Fibroblast of lung (primary cell): ENCODE measurements around the gene SAMD7.

Experiments used
- EZH2 ChIP-seq: IDR thresholded peaks from 2 replicates; pipeline ENCODE4 v1.5.1; 2012; ENCODE audit warnings: low read length, control low read depth, mild to moderate bottlenecking; ENCODE audit errors: missing control alignments
- TF ChIP-seq, protein P1 (sequence below), 2 donors: IDR thresholded peaks in 1 of 2; conservative IDR thresholded peaks in 1 of 2; 1 replicate in 1 of 2; 2 replicates in 1 of 2; pipeline ENCODE4 v1.5.1; 2011 to 2012; ENCODE audit warnings: low read length in 2 of 2, control low read depth in 1 of 2, inconsistent platforms in 1 of 2, low read depth in 1 of 2, mild to moderate bottlenecking in 1 of 2

DNA sequence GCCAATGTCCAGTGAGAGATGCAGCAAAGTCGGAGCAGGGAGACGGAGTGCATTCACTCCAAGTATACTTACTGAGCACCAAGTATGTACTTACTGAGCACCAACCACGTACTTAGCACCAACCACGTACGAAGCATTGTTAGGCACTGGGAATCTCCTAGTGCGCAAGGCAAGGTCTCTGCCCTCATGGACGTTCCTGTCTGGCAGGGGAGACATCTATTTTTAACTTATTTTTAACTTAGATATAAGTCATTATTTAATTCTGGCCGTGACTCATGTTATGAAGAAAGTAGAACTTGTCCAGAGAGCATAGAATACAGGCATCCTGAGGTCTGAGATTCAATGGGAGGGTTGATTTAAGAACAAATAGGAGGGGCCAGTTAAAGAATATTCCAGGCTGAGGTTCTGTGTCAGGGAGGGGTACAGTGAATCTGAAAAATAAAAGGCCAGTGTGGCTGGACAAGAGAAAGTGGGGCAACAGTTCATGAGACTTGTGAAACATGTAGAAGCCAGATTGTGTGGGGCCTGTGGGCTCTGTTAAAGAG lies 32.3 kb upstream of the SAMD7 start:
- TF ChIP-seq, protein P1, sequence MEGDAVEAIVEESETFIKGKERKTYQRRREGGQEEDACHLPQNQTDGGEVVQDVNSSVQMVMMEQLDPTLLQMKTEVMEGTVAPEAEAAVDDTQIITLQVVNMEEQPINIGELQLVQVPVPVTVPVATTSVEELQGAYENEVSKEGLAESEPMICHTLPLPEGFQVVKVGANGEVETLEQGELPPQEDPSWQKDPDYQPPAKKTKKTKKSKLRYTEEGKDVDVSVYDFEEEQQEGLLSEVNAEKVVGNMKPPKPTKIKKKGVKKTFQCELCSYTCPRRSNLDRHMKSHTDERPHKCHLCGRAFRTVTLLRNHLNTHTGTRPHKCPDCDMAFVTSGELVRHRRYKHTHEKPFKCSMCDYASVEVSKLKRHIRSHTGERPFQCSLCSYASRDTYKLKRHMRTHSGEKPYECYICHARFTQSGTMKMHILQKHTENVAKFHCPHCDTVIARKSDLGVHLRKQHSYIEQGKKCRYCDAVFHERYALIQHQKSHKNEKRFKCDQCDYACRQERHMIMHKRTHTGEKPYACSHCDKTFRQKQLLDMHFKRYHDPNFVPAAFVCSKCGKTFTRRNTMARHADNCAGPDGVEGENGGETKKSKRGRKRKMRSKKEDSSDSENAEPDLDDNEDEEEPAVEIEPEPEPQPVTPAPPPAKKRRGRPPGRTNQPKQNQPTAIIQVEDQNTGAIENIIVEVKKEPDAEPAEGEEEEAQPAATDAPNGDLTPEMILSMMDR (conservative IDR thresholded peaks at IDR 0.05 in 1 of 2, IDR thresholded peaks at IDR 0.05 in 1 of 2; ENCODE audit: low read depth in 1 of 2, low read length in 2 of 2) = no peak
- TF ChIP-seq EZH2 = no peak
